Measurements from ENCODE around the gene MRPL49. TPM values are rescaled to one million over a fixed set of nuclear protein-coding genes. Genes with fewer than 3 reads are reported as not detected.

The MRPL49 gene
- total RNA-seq, 1 experiment from 2014 or later: 76.9 TPM

DNA sequence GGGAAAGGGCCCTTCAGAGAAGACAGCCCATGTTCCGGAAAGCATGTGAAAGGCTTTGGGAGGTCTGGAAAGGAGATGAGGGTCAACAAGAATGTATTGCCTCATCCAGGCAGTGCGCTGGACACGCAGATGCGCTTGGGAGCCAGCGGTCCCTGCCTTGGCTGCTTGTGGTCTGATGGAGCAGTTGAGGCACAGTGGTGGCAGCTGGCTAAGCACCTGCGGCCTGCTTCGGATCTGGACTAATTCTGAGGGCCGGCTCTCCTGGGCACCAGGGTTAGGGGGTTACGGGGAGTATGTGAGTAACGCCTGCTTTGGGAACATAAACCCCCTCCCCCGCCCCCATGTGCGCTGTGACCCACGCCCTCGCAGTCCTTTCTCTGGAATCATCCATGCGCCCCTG lies 15.0 kb upstream of the MRPL49 start:
- Mint-ChIP-seq H3K27me3 (ENCODE audit: insufficient read depth, unreplicated experiment) (no peaks in the 10 kb centered on the region), H3K4me3 (ENCODE audit: unreplicated experiment) (no peak overlapping the region), H3K27ac (ENCODE audit: low read depth, unreplicated experiment) (no peak overlapping the region), H3K36me3 (ENCODE audit: insufficient read depth, unreplicated experiment) (peaks cover 31% of the 10 kb centered on the region), H3K9me3 (ENCODE audit: unreplicated experiment) (no peaks in the 10 kb centered on the region), H3K4me1 (ENCODE audit: insufficient read depth, unreplicated experiment) (peaks cover 5% of the 10 kb centered on the region)
- intact Hi-C loops (cut with micrococcal nuclease): no loop called here
- ChIA-PET CTCF (interaction anchor here (0.7 to 0.8 kb wide), 2 partner anchors 8 to 208 kb away, joined by 4 read pairs; no protein-coding TSS in a partner anchor), POLR2A (interaction anchor here (5.8 kb wide), 1 partner anchor 9 kb away, joined by 63 read pairs; the partner anchor contains the start of gene VPS51)
- TF ChIP-seq, protein P1, sequence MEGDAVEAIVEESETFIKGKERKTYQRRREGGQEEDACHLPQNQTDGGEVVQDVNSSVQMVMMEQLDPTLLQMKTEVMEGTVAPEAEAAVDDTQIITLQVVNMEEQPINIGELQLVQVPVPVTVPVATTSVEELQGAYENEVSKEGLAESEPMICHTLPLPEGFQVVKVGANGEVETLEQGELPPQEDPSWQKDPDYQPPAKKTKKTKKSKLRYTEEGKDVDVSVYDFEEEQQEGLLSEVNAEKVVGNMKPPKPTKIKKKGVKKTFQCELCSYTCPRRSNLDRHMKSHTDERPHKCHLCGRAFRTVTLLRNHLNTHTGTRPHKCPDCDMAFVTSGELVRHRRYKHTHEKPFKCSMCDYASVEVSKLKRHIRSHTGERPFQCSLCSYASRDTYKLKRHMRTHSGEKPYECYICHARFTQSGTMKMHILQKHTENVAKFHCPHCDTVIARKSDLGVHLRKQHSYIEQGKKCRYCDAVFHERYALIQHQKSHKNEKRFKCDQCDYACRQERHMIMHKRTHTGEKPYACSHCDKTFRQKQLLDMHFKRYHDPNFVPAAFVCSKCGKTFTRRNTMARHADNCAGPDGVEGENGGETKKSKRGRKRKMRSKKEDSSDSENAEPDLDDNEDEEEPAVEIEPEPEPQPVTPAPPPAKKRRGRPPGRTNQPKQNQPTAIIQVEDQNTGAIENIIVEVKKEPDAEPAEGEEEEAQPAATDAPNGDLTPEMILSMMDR (IDR thresholded peaks at IDR 0.05; ENCODE audit: unreplicated experiment): no peak
- BruUV-seq (replicated peaks): no TSS peak
- no peak for DNase-seq (ENCODE audit: unreplicated experiment)

DNA sequence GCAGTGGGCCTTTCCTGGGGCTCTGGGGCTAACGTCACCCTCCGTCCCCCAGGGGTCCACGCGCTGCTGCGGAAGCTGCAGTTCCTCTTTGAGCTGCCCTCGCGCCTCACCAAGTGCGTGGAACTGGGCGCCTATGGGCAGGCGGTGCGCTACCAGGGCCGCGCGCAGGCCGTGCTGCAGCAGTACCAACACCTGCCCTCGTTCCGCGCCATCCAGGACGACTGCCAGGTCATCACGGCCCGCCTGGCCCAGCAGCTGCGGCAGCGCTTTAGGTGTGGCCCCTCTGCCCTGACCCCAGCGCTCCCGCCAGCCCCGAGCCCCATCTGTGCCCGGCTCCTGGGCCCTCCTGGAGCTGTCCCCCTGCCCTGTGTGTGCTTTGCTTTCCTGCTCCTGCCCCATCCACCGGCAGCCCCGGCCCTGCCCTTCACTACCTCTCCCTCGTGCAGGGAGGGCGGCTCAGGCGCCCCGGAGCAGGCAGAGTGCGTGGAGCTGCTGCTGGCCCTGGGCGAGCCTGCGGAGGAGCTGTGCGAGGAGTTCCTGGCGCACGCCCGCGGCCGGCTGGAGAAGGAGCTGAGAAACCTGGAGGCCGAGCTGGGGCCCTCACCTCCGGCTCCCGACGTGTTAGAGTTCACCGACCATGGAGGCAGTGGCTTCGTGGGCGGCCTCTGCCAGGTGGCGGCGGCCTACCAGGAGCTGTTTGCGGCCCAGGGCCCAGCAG lies 14.2 kb upstream of the MRPL49 start:
- Mint-ChIP-seq H3K9me3 (ENCODE audit: unreplicated experiment) (no peaks in the 10 kb centered on the region), H3K27ac (ENCODE audit: low read depth, unreplicated experiment) (no peak overlapping the region), H3K27me3 (ENCODE audit: insufficient read depth, unreplicated experiment) (no peaks in the 10 kb centered on the region), H3K4me3 (ENCODE audit: unreplicated experiment) (no peak overlapping the region), H3K4me1 (ENCODE audit: insufficient read depth, unreplicated experiment) (peaks cover 6% of the 10 kb centered on the region), H3K36me3 (ENCODE audit: insufficient read depth, unreplicated experiment) (peaks cover 32% of the 10 kb centered on the region)
- intact Hi-C loops (cut with micrococcal nuclease): no loop called here
- BruUV-seq (replicated peaks): no TSS peak
- TF ChIP-seq, protein P1 (IDR thresholded peaks at IDR 0.05; ENCODE audit: unreplicated experiment): no peak
- no peak for DNase-seq (ENCODE audit: unreplicated experiment)
- ChIA-PET POLR2A (interaction anchor here (0.8 to 5.8 kb wide), 3 partner anchors 9 to 13 kb away, joined by 3 to 63 read pairs (median 5); partner anchors contain the start of genes VPS51 and ZNHIT2), CTCF (interaction anchor here (0.7 to 1.1 kb wide), 4 partner anchors 9 to 207 kb away, joined by 3 to 4 read pairs (median 4); no protein-coding TSS in a partner anchor)

DNA sequence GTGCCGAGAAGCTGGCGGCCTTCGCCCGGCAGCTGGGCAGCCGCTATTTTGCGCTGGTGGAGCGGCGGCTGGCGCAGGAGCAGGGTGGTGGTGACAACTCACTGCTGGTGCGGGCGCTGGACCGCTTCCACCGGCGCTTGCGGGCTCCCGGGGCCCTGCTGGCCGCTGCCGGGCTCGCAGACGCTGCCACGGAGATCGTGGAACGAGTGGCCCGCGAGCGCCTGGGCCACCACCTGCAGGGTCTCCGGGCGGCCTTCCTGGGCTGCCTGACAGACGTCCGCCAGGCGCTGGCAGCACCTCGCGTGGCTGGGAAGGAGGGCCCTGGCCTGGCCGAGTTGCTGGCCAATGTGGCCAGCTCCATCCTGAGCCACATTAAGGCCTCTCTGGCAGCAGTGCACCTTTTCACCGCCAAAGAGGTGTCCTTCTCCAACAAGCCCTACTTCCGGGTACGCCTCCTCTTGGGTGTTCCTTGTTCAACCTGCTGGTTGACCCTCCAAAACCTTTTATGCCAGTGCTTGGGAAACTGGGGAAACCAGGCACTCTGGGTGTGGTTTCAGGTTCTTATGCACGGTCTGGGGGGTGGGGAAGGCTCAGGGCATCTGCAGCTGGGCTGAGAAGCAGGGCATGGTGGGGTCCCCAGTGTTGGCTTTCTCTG lies 13.5 kb upstream of the MRPL49 start:
- intact Hi-C loops (cut with micrococcal nuclease): no loop called here
- no TSS peak for BruUV-seq (replicated peaks)
- H3K27me3 Mint-ChIP-seq (ENCODE audit: insufficient read depth, unreplicated experiment): no peaks in the 10 kb centered on the region
- TF ChIP-seq, protein P1 (IDR thresholded peaks at IDR 0.05; ENCODE audit: unreplicated experiment): no peak
- no peak overlapping the region for H3K4me3 Mint-ChIP-seq (ENCODE audit: unreplicated experiment)
- no peaks in the 10 kb centered on the region for H3K9me3 Mint-ChIP-seq (ENCODE audit: unreplicated experiment)
- H3K36me3 Mint-ChIP-seq (ENCODE audit: insufficient read depth, unreplicated experiment): peaks cover 26% of the 10 kb centered on the region
- ChIA-PET CTCF (interaction anchor here (0.6 to 1.3 kb wide), 5 partner anchors 9 to 386 kb away, joined by 3 to 5 read pairs (median 3); no protein-coding TSS in a partner anchor), POLR2A (interaction anchor here (0.8 to 5.8 kb wide), 4 partner anchors 9 to 388 kb away, joined by 3 to 63 read pairs (median 4); partner anchors contain the start of genes VPS51 and ZNHIT2)
- H3K27ac Mint-ChIP-seq (ENCODE audit: low read depth, unreplicated experiment): no peak overlapping the region
- no peak for DNase-seq (ENCODE audit: unreplicated experiment)
- H3K4me1 Mint-ChIP-seq (ENCODE audit: insufficient read depth, unreplicated experiment): peaks cover 11% of the 10 kb centered on the region

Data from MCF 10A (cell line).